ENCODE data around the gene GIMAP5. TPM values are rescaled to one million over a fixed set of nuclear protein-coding genes. Genes with fewer than 3 reads are reported as not detected.

Gene GIMAP5
- total and polyA plus RNA-seq, 4 donors: 24.8 to 60.6 (median 37.6) TPM

DNA sequence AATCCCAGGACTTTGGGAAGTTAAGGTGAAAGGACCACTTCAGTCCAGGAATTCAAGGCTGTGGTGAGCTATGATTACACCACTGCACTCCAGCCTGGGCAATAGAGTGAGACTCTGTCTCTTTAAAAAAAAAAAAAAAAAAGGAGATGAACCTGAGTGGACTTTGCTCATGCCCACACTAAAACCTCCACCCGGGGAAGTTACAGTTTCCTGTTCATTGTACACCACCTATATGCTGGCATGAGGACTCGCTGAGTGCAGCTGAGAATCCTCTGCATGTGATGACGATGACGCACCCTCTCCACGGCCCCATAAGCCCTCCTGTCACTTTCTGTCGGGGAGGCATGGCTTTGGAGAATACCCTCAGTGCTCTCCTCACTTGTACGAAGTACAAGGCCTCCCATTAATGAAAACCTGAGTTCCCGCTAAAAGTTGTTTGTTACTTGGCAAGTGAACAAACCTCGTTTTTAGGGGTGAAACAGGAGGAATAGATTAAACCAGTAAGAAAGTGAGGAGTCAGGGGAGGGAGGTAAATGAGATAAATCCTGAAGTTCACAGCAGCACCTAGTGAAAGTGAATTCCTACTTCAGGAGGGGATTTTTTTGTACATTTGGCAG is 47.0 kb downstream of the GIMAP5 start:
- ATAC-seq (ENCODE audit: insufficient read depth, low FRiP score) (no peak), DNase-seq (no peak)
- Histone ChIP-seq H3K4me1 (ENCODE audit: control insufficient read depth in 5 of 5, insufficient read depth in 5 of 5, low read length in 5 of 5) (peaks cover 7 to 50% (median 11%) of the 10 kb centered on the region in 5 donors), H3K9me3 (ENCODE audit: control insufficient read depth in 4 of 4, insufficient read depth in 3 of 4, low read length in 3 of 4) (no peaks in the 10 kb centered on the region), H3K27ac (ENCODE audit: low read depth in 1 of 2, low read length in 1 of 2) (no peak overlapping the region), H3K9ac (ENCODE audit: insufficient read depth in 1 of 2, low read length in 2 of 2) (no peak overlapping the region), H3K27me3 (ENCODE audit: control insufficient read depth in 3 of 3, insufficient read depth in 3 of 3, low read length in 2 of 3) (no peaks in the 10 kb centered on the region), H3K36me3 (ENCODE audit: control insufficient read depth in 4 of 4, insufficient read depth in 4 of 4, low read length in 4 of 4) (no peaks in the 10 kb centered on the region), H3K4me3 (no peak overlapping the region)
- TF ChIP-seq, protein P1, sequence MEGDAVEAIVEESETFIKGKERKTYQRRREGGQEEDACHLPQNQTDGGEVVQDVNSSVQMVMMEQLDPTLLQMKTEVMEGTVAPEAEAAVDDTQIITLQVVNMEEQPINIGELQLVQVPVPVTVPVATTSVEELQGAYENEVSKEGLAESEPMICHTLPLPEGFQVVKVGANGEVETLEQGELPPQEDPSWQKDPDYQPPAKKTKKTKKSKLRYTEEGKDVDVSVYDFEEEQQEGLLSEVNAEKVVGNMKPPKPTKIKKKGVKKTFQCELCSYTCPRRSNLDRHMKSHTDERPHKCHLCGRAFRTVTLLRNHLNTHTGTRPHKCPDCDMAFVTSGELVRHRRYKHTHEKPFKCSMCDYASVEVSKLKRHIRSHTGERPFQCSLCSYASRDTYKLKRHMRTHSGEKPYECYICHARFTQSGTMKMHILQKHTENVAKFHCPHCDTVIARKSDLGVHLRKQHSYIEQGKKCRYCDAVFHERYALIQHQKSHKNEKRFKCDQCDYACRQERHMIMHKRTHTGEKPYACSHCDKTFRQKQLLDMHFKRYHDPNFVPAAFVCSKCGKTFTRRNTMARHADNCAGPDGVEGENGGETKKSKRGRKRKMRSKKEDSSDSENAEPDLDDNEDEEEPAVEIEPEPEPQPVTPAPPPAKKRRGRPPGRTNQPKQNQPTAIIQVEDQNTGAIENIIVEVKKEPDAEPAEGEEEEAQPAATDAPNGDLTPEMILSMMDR (IDR thresholded peaks at IDR 0.05; ENCODE audit: control extremely low read depth, extremely low read depth): no peak
- WGBS, 2 donors: 43 to 48% methylated on average over 9 of the region's 9 CpGs

DNA sequence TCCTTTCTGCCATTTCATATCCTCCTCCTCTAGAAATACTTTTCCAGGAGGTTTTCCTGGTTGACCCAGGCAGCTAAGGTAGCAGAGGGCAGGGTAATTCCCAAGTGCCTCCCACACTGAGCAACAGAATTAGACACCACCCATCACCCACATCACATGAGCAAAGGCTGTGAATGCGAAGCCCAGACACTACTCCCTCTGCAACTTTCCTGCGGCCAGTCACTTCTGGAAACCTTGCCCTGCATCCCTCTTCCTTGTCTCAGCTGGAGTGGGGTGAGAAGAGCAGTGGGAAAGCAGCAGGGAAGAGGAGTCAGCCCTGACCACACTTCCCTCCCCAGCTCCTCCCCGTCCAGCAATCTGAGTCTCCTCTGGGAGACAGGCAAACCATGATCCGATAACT is 47.7 kb downstream of the GIMAP5 start:
- H3K4me3 ChIP-seq: no peak overlapping the region
- no peaks in the 10 kb centered on the region for H3K36me3 ChIP-seq (ENCODE audit: control insufficient read depth in 4 of 4, insufficient read depth in 4 of 4, low read length in 4 of 4)
- ATAC-seq (ENCODE audit: insufficient read depth, low FRiP score) (no peak), DNase-seq (peak in 1 of 3 donors; percentile 17)
- 54 to 61% methylated on average over 4 of the region's 4 CpGs for WGBS, 2 donors
- TF ChIP-seq, protein P1 (IDR thresholded peaks at IDR 0.05; ENCODE audit: control extremely low read depth, extremely low read depth): no peak
- no peak overlapping the region for H3K9ac ChIP-seq (ENCODE audit: insufficient read depth in 1 of 2, low read length in 2 of 2)
- no peaks in the 10 kb centered on the region for H3K27me3 ChIP-seq (ENCODE audit: control insufficient read depth in 3 of 3, insufficient read depth in 3 of 3, low read length in 2 of 3)
- H3K27ac ChIP-seq (ENCODE audit: low read depth in 1 of 2, low read length in 1 of 2): peak overlapping the region in 1 of 2 donors; percentile 43
- no peaks in the 10 kb centered on the region for H3K9me3 ChIP-seq (ENCODE audit: control insufficient read depth in 4 of 4, insufficient read depth in 3 of 4, low read length in 3 of 4)
- peaks cover 7 to 55% (median 11%) of the 10 kb centered on the region in 5 donors for H3K4me1 ChIP-seq (ENCODE audit: control insufficient read depth in 5 of 5, insufficient read depth in 5 of 5, low read length in 5 of 5)

DNA sequence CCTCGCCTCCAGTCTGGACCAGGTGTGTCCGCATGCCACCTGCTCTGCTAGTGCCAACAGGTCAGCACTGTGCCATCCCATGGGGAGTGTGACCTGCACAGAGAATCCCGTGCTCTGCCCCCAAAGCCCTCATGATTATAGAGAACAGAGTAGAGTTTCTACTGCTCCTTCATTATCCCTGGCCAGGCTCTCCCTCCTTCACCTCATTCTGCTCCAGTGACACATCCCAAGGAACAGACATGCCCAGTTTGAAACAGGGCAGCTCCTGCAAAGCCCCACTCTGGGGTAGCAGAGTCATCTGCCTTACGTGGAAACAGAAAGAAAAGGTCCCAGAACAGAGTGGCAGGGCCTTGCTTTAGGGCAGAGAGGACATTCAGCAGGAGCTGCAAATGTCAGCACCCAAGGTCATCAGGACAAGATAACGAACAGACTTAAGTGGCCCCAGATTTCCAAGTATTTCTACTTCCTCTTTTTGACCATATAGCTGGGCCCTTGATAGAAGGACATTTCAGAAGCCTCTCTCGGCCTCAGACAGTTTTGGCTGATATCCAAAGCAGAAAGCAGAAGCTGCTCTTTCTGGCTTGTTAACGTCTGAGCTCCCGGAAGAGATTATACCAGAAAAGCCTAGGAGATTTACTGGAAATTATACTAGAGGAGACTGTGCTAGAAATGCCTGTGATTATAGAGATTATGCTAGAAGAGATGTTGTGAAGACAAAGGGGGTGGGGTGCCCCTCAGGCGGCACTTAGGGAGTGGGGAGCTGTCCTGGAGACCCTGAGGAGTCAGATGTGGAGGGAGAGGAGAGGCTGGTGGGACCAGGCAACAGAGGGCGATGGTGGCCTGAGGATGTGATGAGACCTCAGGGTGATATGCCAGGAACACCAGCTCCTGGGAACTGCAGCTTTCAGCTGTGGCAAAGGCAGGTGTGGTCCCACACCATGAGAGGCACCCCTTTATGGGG is 50.4 kb downstream of the GIMAP5 start:
- H3K9me3 ChIP-seq (ENCODE audit: control insufficient read depth in 4 of 4, insufficient read depth in 3 of 4, low read length in 3 of 4): no peaks in the 10 kb centered on the region
- peak; percentile 32 for ATAC-seq (ENCODE audit: insufficient read depth, low FRiP score)
- 32 to 43% methylated on average over 10 of the region's 10 CpGs for WGBS, 2 donors
- TF ChIP-seq, protein P1 (IDR thresholded peaks at IDR 0.05; ENCODE audit: control extremely low read depth, extremely low read depth): no peak
- H3K27me3 ChIP-seq (ENCODE audit: control insufficient read depth in 3 of 3, insufficient read depth in 3 of 3, low read length in 2 of 3): no peaks in the 10 kb centered on the region
- H3K36me3 ChIP-seq (ENCODE audit: control insufficient read depth in 4 of 4, insufficient read depth in 4 of 4, low read length in 4 of 4): no peaks in the 10 kb centered on the region
- DNase-seq: peak; percentile 62 to 91 (median 84)
- no peak overlapping the region for H3K4me3 ChIP-seq
- no peak overlapping the region for H3K9ac ChIP-seq (ENCODE audit: insufficient read depth in 1 of 2, low read length in 2 of 2)
- H3K27ac ChIP-seq (ENCODE audit: low read depth in 1 of 2, low read length in 1 of 2): peak overlapping the region; percentile 48 to 78
- peaks cover 7 to 51% (median 13%) of the 10 kb centered on the region in 5 donors for H3K4me1 ChIP-seq (ENCODE audit: control insufficient read depth in 5 of 5, insufficient read depth in 5 of 5, low read length in 5 of 5)
